HepG2 (cell line): ENCODE measurements around the gene DHX8. TPM values are rescaled to one million over a fixed set of nuclear protein-coding genes. Genes with fewer than 3 reads are reported as not detected.

ENCODE experiments used
- ATAC-seq: fragments of 200-7000 bp; cut with Tn5 transposase; 3 replicates; pipeline ENCODE4 v1.9.1; 2020; ENCODE audit warnings: mild to moderate bottlenecking, moderate library complexity
- BruUV-seq: library from RNA; stranded (reverse); fragments of 400-500 nt; replicated peaks from 2 replicates; lab custom pipeline; 2021; lab: Mats Ljungman, UMichigan
- CTCF ChIA-PET: fragments of 300-600 bp; formaldehyde crosslinking; extraction: SDS; loops from one replicate; lab custom pipeline; 2021; ENCODE audit warnings: low total read pairs, inconsistent platforms, low intra/inter-chr PET ratio; lab: Yijun Ruan, JAX
- POLR2A ChIA-PET: fragments of 350-600 bp; sonication (Branson Sonifier 250); formaldehyde crosslinking; loops from one replicate; lab custom pipeline; 2020; ENCODE audit warnings: antibody characterized with exemption, inconsistent platforms; lab: Yijun Ruan, JAX
- DNase-seq: peaks from one replicate; pipeline ENCODE4 v3.0.0-alpha.2; 2015; ENCODE audit warnings: low spot score
- FAIRE-seq: peaks from 3 replicates; lab custom pipeline; 2011; peaks lifted over from hg19 to GRCh38; lab: Jason Lieb, UNC
- H2AFZ ChIP-seq: one replicate; pipeline ENCODE4 v1.6.1; 2011; ENCODE audit warnings: low read length, inconsistent platforms
- H3K27ac ChIP-seq: fragments of 300-600 bp; 3 replicates; pipeline ENCODE4 v1.8.0; 2011; ENCODE audit warnings: mixed run types, mild to moderate bottlenecking, mixed read lengths, low read length, inconsistent platforms; ENCODE audit not compliant: insufficient read depth; ENCODE audit errors: extremely low read length
- H3K27me3 ChIP-seq, 2 experiments: fragments of 200-600 bp in 1 of 2; 2 replicates in 1 of 2; 3 replicates in 1 of 2; pipeline versions ENCODE4 v1.6.0 to v1.8.0; 2011; ENCODE audit warnings: low read length in 2 of 2, mild to moderate bottlenecking in 2 of 2, moderate library complexity in 2 of 2, inconsistent platforms in 1 of 2; ENCODE audit not compliant: insufficient read depth in 2 of 2, control insufficient read depth in 1 of 2
- H3K36me3 ChIP-seq, 2 experiments: fragments of 200-600 bp in 1 of 2; replicated peaks in 1 of 2; 2 replicates in 1 of 2; 3 replicates in 1 of 2; pipeline versions ENCODE4 v1.5.1 to v1.8.0; 2011; ENCODE audit warnings: low read length in 2 of 2, inconsistent platforms in 1 of 2; ENCODE audit not compliant: insufficient read depth in 2 of 2, control insufficient read depth in 1 of 2
- H3K4me1 ChIP-seq: 2 replicates; pipeline ENCODE4 v1.5.1; 2012; ENCODE audit warnings: low read length, inconsistent platforms; ENCODE audit not compliant: insufficient read depth
- H3K4me2 ChIP-seq: 2 replicates; pipeline ENCODE4 v1.6.0; 2011; ENCODE audit warnings: low read depth, low read length, inconsistent platforms
- H3K4me3 ChIP-seq, 3 experiments: fragments of 200-600 bp in 1 of 3; sonication (generic), shearing (Covaris generic) in 1 of 3; replicated peaks in 1 of 3; 2 replicates each; pipeline ENCODE4 v1.5.1; 2011 to 2016; ENCODE audit warnings: low read length in 3 of 3, inconsistent platforms in 2 of 3, low read depth in 2 of 3, mild to moderate bottlenecking in 2 of 3, control low read depth in 1 of 3, mixed read lengths in 1 of 3; ENCODE audit not compliant: insufficient read depth in 1 of 3
- H3K79me2 ChIP-seq: one replicate; pipeline ENCODE4 v1.6.1; 2011; ENCODE audit warnings: low read length, inconsistent platforms; ENCODE audit not compliant: insufficient read depth
- H3K9ac ChIP-seq: 2 replicates; pipeline ENCODE4 v1.6.0; 2011; ENCODE audit warnings: mild to moderate bottlenecking, low read depth, low read length, inconsistent platforms; ENCODE audit not compliant: insufficient read depth
- H3K9me3 ChIP-seq: 2 replicates; pipeline ENCODE4 v1.5.1; 2012; ENCODE audit warnings: mild to moderate bottlenecking, low read length
- H4K20me1 ChIP-seq: 2 replicates; pipeline ENCODE4 v1.6.0; 2011; ENCODE audit warnings: inconsistent platforms, mild to moderate bottlenecking, low read length, moderate library complexity; ENCODE audit not compliant: insufficient read depth
- BHLHE40 ChIP-seq: IDR thresholded peaks from 2 replicates; pipeline ENCODE4 v1.6.1; 2011; ENCODE audit warnings: low read length, improper control_type of control experiment
- MBNL3 ChIP-seq: fragments of 250-450 bp; sonication (Bioruptor Pico); conservative IDR thresholded peaks from 2 replicates; pipeline ENCODE4 v1.8.0; 2022; ENCODE audit warnings: mild to moderate bottlenecking, inconsistent platforms
- RBFOX2 ChIP-seq: fragments of 200-400 bp; formaldehyde crosslinking; IDR thresholded peaks from 2 replicates; pipeline ENCODE4 v1.6.1; 2017; ENCODE audit warnings: low read depth, mild to moderate bottlenecking, low read length
- SIX4 ChIP-seq: sonication (generic); formaldehyde crosslinking; IDR thresholded peaks from 2 replicates; pipeline ENCODE4 v1.4.0; 2020; ENCODE audit warnings: missing genetic modification reagents
- SRSF9 ChIP-seq: fragments of 200-400 bp; formaldehyde crosslinking; IDR thresholded peaks from 2 replicates; pipeline ENCODE4 v1.6.1; 2018; ENCODE audit warnings: borderline replicate concordance, mild to moderate bottlenecking, low read depth, low read length; ENCODE audit not compliant: insufficient read depth, poor library complexity, severe bottlenecking
- THYN1 ChIP-seq: sonication (generic); formaldehyde crosslinking; IDR thresholded peaks from 2 replicates; pipeline ENCODE4 v1.8.1; 2023; ENCODE audit warnings: low read depth, mild to moderate bottlenecking, moderate library complexity, missing genetic modification reagents, borderline replicate concordance
- ZNF253 ChIP-seq: sonication (generic); formaldehyde crosslinking; IDR thresholded peaks from 2 replicates; pipeline ENCODE4 v1.8.0; 2022; ENCODE audit warnings: mild to moderate bottlenecking, missing genetic modification reagents, borderline replicate concordance
- ZNF766 ChIP-seq: sonication (generic); formaldehyde crosslinking; IDR thresholded peaks from 2 replicates; pipeline ENCODE4 v1.5.0; 2020; ENCODE audit warnings: missing genetic modification reagents, borderline replicate concordance
- ZNF839 ChIP-seq: sonication (generic); formaldehyde crosslinking; IDR thresholded peaks from 2 replicates; pipeline ENCODE4 v1.4.0; 2020; ENCODE audit warnings: missing genetic modification reagents, mild to moderate bottlenecking, borderline replicate concordance
- WGBS: methylation state at CpG from one replicate; pipeline ENCODE4 v1.1.6; 2017; ENCODE audit warnings: low lambda C conversion rate; 5-methylcytosine and 5-hydroxymethylcytosine counted together
- in situ Hi-C: cut with HindIII; loops from 2 replicates; pipeline ENCODE4 v1.10.0; 2017; ENCODE audit warnings: low pct_unique_long_range_greater_than_20kb; ENCODE audit not compliant: extremely low pct_ligation_motif_present
- intact Hi-C: fragments of 100-400 bp; cut with micrococcal nuclease; formaldehyde crosslinking; loops from one replicate; pipeline ENCODE4 v1.10.0; 2022; ENCODE audit not compliant: unreplicated experiment
- polyA plus RNA-seq, 8 experiments: library from polyadenylated mRNA; depleted of rRNA in 3 of 8; stranded (reverse) in 7 of 8; unstranded in 1 of 8; fragments of >200 nt; fragmentation: Illumina TruSeq in 4 of 8; extraction: Trizol in 4 of 8; gene quantifications; 2 replicates each; pipeline versions ENCODE4 v1.2.1 to v1.2.3, GENCODE V29; 2011 to 2016; ENCODE audit warnings: low read depth in 4 of 8, missing spikeins in 1 of 8, mixed read lengths in 1 of 8; ENCODE audit not compliant: insufficient read depth in 1 of 8
- total RNA-seq, 5 experiments: library from RNA; depleted of rRNA; stranded (reverse); fragments of >200 nt; fragmentation: Illumina TruSeq; extraction: Trizol; gene quantifications; 2 replicates each; pipeline ENCODE4 v1.2.3, GENCODE V29; 2016; ENCODE audit warnings: low read depth in 1 of 5
- TF ChIP-seq, protein P1 (sequence below): sonication (generic); formaldehyde crosslinking; IDR thresholded peaks from 2 replicates; pipeline ENCODE4 v1.4.0; 2020; ENCODE audit warnings: missing genetic modification reagents, borderline replicate concordance
- TF ChIP-seq, protein P2 (sequence below): IDR thresholded peaks from 2 replicates; pipeline ENCODE4 v1.6.1; 2016
- TF ChIP-seq, protein P3 (sequence below): sonication (generic); formaldehyde crosslinking; conservative IDR thresholded peaks from 2 replicates; pipeline ENCODE4 v1.8.0; 2022; ENCODE audit warnings: missing genetic modification reagents
- TF ChIP-seq, protein P4 (sequence below): IDR thresholded peaks from 2 replicates; pipeline ENCODE4 v1.6.1; 2016; ENCODE audit warnings: control low read depth
- TF ChIP-seq, protein P5 (sequence below): sonication (generic); formaldehyde crosslinking; IDR thresholded peaks from 2 replicates; pipeline ENCODE4 v1.4.0; 2020; ENCODE audit warnings: low read depth, mild to moderate bottlenecking, missing genetic modification reagents

Gene DHX8
- total and polyA plus RNA-seq, 2 of the 13 experiments (the other 11 are each of a cell fraction or from before 2014, with no cell fraction given) = 24.8 to 48.9 TPM

DNA sequence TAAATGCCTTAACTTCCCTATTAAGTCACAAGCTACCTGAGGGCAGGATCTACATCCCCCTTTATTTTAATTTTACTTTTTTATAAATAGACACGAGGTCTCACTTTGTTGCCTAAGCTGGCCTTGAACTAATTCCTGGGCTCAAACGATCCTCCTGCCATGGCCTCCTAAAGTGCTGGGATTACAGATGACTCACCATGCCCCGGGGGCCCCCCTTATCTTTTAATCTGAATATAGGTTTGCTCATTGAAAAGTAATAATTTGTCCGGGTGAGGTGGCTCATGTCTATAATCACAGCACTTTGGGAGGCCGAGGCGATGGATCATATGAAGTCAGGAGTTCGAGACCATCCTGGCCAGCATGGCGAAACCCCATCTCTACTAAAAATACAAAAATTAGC lies 48.2 kb downstream of the DHX8 start (continued):
- TF ChIP-seq, protein P1, sequence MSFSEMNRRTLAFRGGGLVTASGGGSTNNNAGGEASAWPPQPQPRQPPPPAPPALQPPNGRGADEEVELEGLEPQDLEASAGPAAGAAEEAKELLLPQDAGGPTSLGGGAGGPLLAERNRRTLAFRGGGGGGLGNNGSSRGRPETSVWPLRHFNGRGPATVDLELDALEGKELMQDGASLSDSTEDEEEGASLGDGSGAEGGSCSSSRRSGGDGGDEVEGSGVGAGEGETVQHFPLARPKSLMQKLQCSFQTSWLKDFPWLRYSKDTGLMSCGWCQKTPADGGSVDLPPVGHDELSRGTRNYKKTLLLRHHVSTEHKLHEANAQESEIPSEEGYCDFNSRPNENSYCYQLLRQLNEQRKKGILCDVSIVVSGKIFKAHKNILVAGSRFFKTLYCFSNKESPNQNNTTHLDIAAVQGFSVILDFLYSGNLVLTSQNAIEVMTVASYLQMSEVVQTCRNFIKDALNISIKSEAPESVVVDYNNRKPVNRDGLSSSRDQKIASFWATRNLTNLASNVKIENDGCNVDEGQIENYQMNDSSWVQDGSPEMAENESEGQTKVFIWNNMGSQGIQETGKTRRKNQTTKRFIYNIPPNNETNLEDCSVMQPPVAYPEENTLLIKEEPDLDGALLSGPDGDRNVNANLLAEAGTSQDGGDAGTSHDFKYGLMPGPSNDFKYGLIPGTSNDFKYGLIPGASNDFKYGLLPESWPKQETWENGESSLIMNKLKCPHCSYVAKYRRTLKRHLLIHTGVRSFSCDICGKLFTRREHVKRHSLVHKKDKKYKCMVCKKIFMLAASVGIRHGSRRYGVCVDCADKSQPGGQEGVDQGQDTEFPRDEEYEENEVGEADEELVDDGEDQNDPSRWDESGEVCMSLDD (CRISPR knock-in tag) = 0 out of 2 replicates have a peak, but pooled peaks have one; percentile 26
- TF ChIP-seq ZNF253 (CRISPR knock-in tag) = no peak
- TF ChIP-seq BHLHE40 = no peak
- no peak for TF ChIP-seq SRSF9

DNA sequence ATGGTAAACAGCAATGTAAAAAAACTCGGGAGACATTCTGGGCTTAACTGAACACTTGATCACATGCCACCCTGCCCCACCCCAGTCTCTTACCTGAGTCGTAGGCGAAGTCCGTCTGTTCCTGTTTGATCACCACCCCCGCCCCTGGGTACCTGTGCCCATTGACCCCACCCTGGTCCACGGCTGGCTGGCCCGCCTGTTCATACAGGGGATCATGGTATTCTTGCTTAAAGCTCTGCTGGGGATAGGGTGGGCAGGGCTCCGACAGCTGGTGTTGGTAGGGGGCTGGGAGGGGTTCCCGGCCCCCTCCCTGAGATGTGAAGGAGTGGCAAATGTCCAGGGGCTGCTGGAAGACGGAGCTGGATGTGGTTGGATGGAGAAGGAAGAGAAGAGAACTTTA lies 48.8 kb downstream of the DHX8 start:
- H3K36me3 ChIP-seq = peaks cover 24 to 59% of the 10 kb centered on the region in 2 experiments
- CTCF ChIA-PET = no interaction called here
- H3K4me1 ChIP-seq = peaks cover 93% of the 10 kb centered on the region
- in situ Hi-C loops (no loop called here), intact Hi-C loops (no loop called here)
- no peak overlapping the region for H3K9ac ChIP-seq
- no peak overlapping the region for H3K4me3 ChIP-seq
- no peak for ATAC-seq
- peak overlapping the region; percentile 41 for H3K27ac ChIP-seq
- POLR2A ChIA-PET = interaction anchor here (1.0 to 23.9 kb wide), 3 partner anchors 17 to 171 kb away, joined by 3 to 1546 read pairs (median 221); partner anchors contain the start of gene ETV4
- H2AFZ ChIP-seq = no peak overlapping the region
- no peaks in the 10 kb centered on the region for H3K9me3 ChIP-seq
- H4K20me1 ChIP-seq = no peaks in the 10 kb centered on the region
- H3K4me2 ChIP-seq = no peak overlapping the region
- peaks cover 17% of the 10 kb centered on the region for H3K79me2 ChIP-seq
- WGBS = 86% methylated on average over 10 of the region's 10 CpGs
- no peaks in the 10 kb centered on the region for H3K27me3 ChIP-seq
- no peak for FAIRE-seq
- no peak for DNase-seq
- no TSS peak for BruUV-seq
- TF ChIP-seq, protein P2, sequence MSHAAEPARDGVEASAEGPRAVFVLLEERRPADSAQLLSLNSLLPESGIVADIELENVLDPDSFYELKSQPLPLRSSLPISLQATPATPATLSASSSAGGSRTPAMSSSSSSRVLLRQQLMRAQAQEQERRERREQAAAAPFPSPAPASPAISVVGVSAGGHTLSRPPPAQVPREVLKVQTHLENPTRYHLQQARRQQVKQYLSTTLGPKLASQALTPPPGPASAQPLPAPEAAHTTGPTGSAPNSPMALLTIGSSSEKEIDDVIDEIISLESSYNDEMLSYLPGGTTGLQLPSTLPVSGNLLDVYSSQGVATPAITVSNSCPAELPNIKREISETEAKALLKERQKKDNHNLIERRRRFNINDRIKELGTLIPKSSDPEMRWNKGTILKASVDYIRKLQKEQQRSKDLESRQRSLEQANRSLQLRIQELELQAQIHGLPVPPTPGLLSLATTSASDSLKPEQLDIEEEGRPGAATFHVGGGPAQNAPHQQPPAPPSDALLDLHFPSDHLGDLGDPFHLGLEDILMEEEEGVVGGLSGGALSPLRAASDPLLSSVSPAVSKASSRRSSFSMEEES = no peak
- TF ChIP-seq MBNL3 (CRISPR knock-in tag) (no peak), ZNF839 (no peak), RBFOX2 (peak; percentile 43; the same call in 1 of the 2 replicates), ZNF766 (CRISPR knock-in tag) (0 out of 2 replicates have a peak, but pooled peaks have one; percentile 15), THYN1 (CRISPR knock-in tag) (no peak), SIX4 (CRISPR knock-in tag) (no peak)
- TF ChIP-seq, protein P3, sequence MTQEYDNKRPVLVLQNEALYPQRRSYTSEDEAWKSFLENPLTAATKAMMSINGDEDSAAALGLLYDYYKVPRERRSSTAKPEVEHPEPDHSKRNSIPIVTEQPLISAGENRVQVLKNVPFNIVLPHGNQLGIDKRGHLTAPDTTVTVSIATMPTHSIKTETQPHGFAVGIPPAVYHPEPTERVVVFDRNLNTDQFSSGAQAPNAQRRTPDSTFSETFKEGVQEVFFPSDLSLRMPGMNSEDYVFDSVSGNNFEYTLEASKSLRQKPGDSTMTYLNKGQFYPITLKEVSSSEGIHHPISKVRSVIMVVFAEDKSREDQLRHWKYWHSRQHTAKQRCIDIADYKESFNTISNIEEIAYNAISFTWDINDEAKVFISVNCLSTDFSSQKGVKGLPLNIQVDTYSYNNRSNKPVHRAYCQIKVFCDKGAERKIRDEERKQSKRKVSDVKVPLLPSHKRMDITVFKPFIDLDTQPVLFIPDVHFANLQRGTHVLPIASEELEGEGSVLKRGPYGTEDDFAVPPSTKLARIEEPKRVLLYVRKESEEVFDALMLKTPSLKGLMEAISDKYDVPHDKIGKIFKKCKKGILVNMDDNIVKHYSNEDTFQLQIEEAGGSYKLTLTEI = no peak
- TF ChIP-seq, protein P4, sequence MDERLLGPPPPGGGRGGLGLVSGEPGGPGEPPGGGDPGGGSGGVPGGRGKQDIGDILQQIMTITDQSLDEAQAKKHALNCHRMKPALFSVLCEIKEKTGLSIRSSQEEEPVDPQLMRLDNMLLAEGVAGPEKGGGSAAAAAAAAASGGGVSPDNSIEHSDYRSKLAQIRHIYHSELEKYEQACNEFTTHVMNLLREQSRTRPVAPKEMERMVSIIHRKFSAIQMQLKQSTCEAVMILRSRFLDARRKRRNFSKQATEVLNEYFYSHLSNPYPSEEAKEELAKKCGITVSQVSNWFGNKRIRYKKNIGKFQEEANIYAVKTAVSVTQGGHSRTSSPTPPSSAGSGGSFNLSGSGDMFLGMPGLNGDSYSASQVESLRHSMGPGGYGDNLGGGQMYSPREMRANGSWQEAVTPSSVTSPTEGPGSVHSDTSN (CRISPR knock-in tag) = no peak
- TF ChIP-seq, protein P5, sequence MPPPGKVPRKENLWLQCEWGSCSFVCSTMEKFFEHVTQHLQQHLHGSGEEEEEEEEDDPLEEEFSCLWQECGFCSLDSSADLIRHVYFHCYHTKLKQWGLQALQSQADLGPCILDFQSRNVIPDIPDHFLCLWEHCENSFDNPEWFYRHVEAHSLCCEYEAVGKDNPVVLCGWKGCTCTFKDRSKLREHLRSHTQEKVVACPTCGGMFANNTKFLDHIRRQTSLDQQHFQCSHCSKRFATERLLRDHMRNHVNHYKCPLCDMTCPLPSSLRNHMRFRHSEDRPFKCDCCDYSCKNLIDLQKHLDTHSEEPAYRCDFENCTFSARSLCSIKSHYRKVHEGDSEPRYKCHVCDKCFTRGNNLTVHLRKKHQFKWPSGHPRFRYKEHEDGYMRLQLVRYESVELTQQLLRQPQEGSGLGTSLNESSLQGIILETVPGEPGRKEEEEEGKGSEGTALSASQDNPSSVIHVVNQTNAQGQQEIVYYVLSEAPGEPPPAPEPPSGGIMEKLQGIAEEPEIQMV (CRISPR knock-in tag) = no peak
